C4-2B (cell line): ENCODE results near the gene HS6ST3.

ENCODE experiments used
- ZFX ChIP-seq: fragments of 450-650 bp; IDR thresholded peaks from 2 replicates; pipeline ENCODE4 v1.6.1; 2017
- TF ChIP-seq, protein P1 (sequence below): fragments of 450-650 bp; conservative IDR thresholded peaks from 2 replicates; pipeline ENCODE4 v1.5.1; 2017; ENCODE audit warnings: mild to moderate bottlenecking

DNA sequence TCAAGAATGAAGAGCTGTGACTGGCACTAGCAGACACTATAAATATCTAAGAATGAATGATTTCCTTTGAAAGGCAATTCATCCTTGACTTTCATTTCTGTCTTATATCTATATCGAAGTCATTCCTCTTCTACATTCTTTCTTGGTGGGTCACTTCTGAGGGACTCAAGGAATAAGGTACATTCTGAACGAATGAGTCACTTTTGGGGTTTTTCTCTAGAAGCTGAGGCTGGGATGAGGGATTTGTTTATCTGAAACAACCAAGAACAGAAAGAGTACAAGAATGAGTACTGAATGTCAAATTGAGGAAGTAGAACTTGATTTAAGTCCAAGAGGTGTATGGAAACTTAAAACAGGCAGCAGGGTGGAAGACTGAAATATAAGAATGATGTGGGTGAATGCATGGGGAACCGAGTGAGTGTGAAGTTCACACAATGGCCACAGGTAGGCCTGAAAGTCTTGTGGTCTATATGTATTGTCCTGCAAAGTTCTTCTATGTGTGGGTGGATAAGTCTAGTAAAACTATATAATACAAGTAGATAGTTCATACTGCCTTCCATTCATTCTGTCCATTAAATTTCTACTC lies 560.5 kb downstream of the HS6ST3 start:
- TF ChIP-seq, protein P1, sequence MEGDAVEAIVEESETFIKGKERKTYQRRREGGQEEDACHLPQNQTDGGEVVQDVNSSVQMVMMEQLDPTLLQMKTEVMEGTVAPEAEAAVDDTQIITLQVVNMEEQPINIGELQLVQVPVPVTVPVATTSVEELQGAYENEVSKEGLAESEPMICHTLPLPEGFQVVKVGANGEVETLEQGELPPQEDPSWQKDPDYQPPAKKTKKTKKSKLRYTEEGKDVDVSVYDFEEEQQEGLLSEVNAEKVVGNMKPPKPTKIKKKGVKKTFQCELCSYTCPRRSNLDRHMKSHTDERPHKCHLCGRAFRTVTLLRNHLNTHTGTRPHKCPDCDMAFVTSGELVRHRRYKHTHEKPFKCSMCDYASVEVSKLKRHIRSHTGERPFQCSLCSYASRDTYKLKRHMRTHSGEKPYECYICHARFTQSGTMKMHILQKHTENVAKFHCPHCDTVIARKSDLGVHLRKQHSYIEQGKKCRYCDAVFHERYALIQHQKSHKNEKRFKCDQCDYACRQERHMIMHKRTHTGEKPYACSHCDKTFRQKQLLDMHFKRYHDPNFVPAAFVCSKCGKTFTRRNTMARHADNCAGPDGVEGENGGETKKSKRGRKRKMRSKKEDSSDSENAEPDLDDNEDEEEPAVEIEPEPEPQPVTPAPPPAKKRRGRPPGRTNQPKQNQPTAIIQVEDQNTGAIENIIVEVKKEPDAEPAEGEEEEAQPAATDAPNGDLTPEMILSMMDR = no peak
- TF ChIP-seq ZFX = no peak
